SU-DHL-6 (cell line): ENCODE results near the gene CASK.

ENCODE experiments used
- H2AFZ ChIP-seq: fragments of 200-600 bp; sonication (generic); 2 replicates; pipeline ENCODE4 v1.6.1; 2014; ENCODE audit warnings: low read depth, mild to moderate bottlenecking, moderate library complexity, mixed read lengths, antibody characterized with exemption, low read length; ENCODE audit not compliant: severe bottlenecking
- H3F3A ChIP-seq: fragments of 200-600 bp; shearing (Covaris generic); 2 replicates; pipeline ENCODE4 v1.6.0; 2016; ENCODE audit warnings: antibody characterized with exemption, mild to moderate bottlenecking; ENCODE audit not compliant: insufficient read depth
- H3K27ac ChIP-seq: fragments of 200-600 bp; sonication (generic); 2 replicates; pipeline ENCODE4 v1.5.1; 2016; ENCODE audit warnings: low read depth, mild to moderate bottlenecking, low read length, moderate library complexity, mixed read lengths
- H3K27me3 ChIP-seq: fragments of 200-600 bp; sonication (generic), shearing (Covaris generic); 2 replicates; pipeline ENCODE4 v1.6.0; 2014; ENCODE audit warnings: mild to moderate bottlenecking, low read length
- H3K36me3 ChIP-seq: fragments of 200-600 bp; sonication (generic); 2 replicates; pipeline ENCODE4 v1.6.1; 2014; ENCODE audit warnings: mild to moderate bottlenecking, low read length, mixed read lengths
- H3K4me2 ChIP-seq: fragments of 300-600, 200-600 bp; shearing (Covaris generic), sonication (generic); 2 replicates; pipeline ENCODE4 v1.6.0; 2014; ENCODE audit warnings: low read length, low read depth, mild to moderate bottlenecking; ENCODE audit not compliant: poor library complexity, severe bottlenecking
- H3K4me3 ChIP-seq: fragments of 200-600 bp; sonication (generic); 2 replicates; pipeline ENCODE4 v1.5.1; 2014; ENCODE audit warnings: antibody characterized with exemption, low read length, mild to moderate bottlenecking, mixed read lengths; ENCODE audit not compliant: insufficient read depth, poor library complexity, severe bottlenecking
- H3K79me2 ChIP-seq: fragments of 200-600 bp; sonication (generic); 2 replicates; pipeline ENCODE4 v1.6.1; 2014; ENCODE audit warnings: mild to moderate bottlenecking, low read length, moderate library complexity; ENCODE audit not compliant: insufficient read depth
- H3K9ac ChIP-seq: fragments of 200-600 bp; sonication (generic); 2 replicates; pipeline ENCODE4 v1.7.0; 2014; ENCODE audit warnings: mild to moderate bottlenecking, low read length
- H3K9me2 ChIP-seq: fragments of 200-600 bp; sonication (generic); replicated peaks from 2 replicates; pipeline ENCODE4 v1.6.1; 2014; ENCODE audit warnings: low read length; ENCODE audit not compliant: insufficient read depth
- H3K9me3 ChIP-seq: fragments of 200-600 bp; sonication (generic); 2 replicates; pipeline ENCODE4 v1.6.1; 2014; ENCODE audit warnings: low read length, mixed read lengths; ENCODE audit not compliant: insufficient read depth
- H4K20me1 ChIP-seq: fragments of 200-600 bp; sonication (generic); 2 replicates; pipeline ENCODE4 v1.6.1; 2014; ENCODE audit warnings: low read depth, mild to moderate bottlenecking, antibody characterized with exemption, low read length, moderate library complexity, mixed read lengths
- CTCF ChIP-seq: fragments of 200-600 bp; sonication (generic); IDR thresholded peaks from one replicate; pipeline ENCODE4 v1.5.1; 2017; ENCODE audit warnings: antibody characterized with exemption, mild to moderate bottlenecking, low read length, moderate library complexity; ENCODE audit not compliant: insufficient read depth, poor library complexity, severe bottlenecking
- EZH2phosphoT487 ChIP-seq: fragments of 200-600 bp; sonication (generic), shearing (Covaris generic); conservative IDR thresholded peaks from 2 replicates; pipeline ENCODE4 v1.6.1; 2018; ENCODE audit warnings: mild to moderate bottlenecking, antibody characterized with exemption, low read length, moderate library complexity, mixed read lengths

Gene CASK

GRCh38 chrX:41538707-41539106 lies 384.6 kb downstream of the CASK start:
- Histone ChIP-seq H3K27ac (no peak overlapping the region), H3K27me3 (no peaks in the 10 kb centered on the region), H3K9me3 (no peaks in the 10 kb centered on the region), H3K9ac (no peak overlapping the region), H3K9me2 (no peaks in the 10 kb centered on the region), H2AFZ (no peak overlapping the region), H3K4me2 (no peak overlapping the region), H3F3A (no peaks in the 10 kb centered on the region), H3K79me2 (no peaks in the 10 kb centered on the region), H4K20me1 (no peaks in the 10 kb centered on the region), H3K36me3 (no peaks in the 10 kb centered on the region), H3K4me3 (no peak overlapping the region)
- TF ChIP-seq EZH2phosphoT487 (no peak), CTCF (no peak)

- no peak overlapping the region for H3K9ac ChIP-seq
- no peak for TF ChIP-seq EZH2phosphoT487
- no peak for TF ChIP-seq CTCF
- no peak overlapping the region for H3K4me2 ChIP-seq
- H3K27me3 ChIP-seq = no peaks in the 10 kb centered on the region
- no peaks in the 10 kb centered on the region for H3K79me2 ChIP-seq
- no peak overlapping the region for H3K4me3 ChIP-seq
- no peaks in the 10 kb centered on the region for H3F3A ChIP-seq
- H4K20me1 ChIP-seq = no peaks in the 10 kb centered on the region
- no peaks in the 10 kb centered on the region for H3K9me3 ChIP-seq
- no peak overlapping the region for H3K27ac ChIP-seq
- H2AFZ ChIP-seq = no peak overlapping the region
- H3K36me3 ChIP-seq = no peaks in the 10 kb centered on the region
- no peaks in the 10 kb centered on the region for H3K9me2 ChIP-seq
Measured at GRCh38 chrX:41530085-41530484, 393.3 kb downstream of the CASK start.

- TF ChIP-seq EZH2phosphoT487 (no peak), CTCF (no peak)
- Histone ChIP-seq H3K27me3 (no peaks in the 10 kb centered on the region), H3K9ac (no peak overlapping the region), H3K4me3 (no peak overlapping the region), H4K20me1 (no peaks in the 10 kb centered on the region), H3K9me3 (no peaks in the 10 kb centered on the region), H3F3A (no peaks in the 10 kb centered on the region), H3K9me2 (no peaks in the 10 kb centered on the region), H2AFZ (no peak overlapping the region), H3K36me3 (no peaks in the 10 kb centered on the region), H3K27ac (no peak overlapping the region), H3K4me2 (no peak overlapping the region), H3K79me2 (no peaks in the 10 kb centered on the region)
Measured at GRCh38 chrX:41529221-41529620, 394.1 kb downstream of the CASK start.

- no peaks in the 10 kb centered on the region for H3K27me3 ChIP-seq
- H3K9ac ChIP-seq = no peak overlapping the region
- no peak overlapping the region for H2AFZ ChIP-seq
- no peak overlapping the region for H3K4me2 ChIP-seq
- H3K36me3 ChIP-seq = no peaks in the 10 kb centered on the region
- TF ChIP-seq EZH2phosphoT487 = no peak
- no peak for TF ChIP-seq CTCF
- H3K79me2 ChIP-seq = no peaks in the 10 kb centered on the region
- H3K9me3 ChIP-seq = no peaks in the 10 kb centered on the region
- no peak overlapping the region for H3K27ac ChIP-seq
- H3F3A ChIP-seq = no peaks in the 10 kb centered on the region
- H3K9me2 ChIP-seq = no peaks in the 10 kb centered on the region
- no peaks in the 10 kb centered on the region for H4K20me1 ChIP-seq
- no peak overlapping the region for H3K4me3 ChIP-seq
Measured at GRCh38 chrX:41528784-41529183, 394.6 kb downstream of the CASK start.
